HG02571 (cell line): ENCODE data around the gene VWF.
A peak's percentile ranks its signal among the peaks of the same experiment; 100 is the strongest.
"Not testable (repeated sequence)": the region's sequence is repeated elsewhere in the genome, so short reads cannot be mapped to it uniquely, and the experiment has no call there.

Experiments used
- ATAC-seq: cut with Tn5 transposase; IDR thresholded peaks from one replicate; pipeline ENCODE4 v1.9.1; 2021; ENCODE audit warnings: mild to moderate bottlenecking, moderate library complexity; ENCODE audit not compliant: unreplicated experiment

VWF gene

DNA sequence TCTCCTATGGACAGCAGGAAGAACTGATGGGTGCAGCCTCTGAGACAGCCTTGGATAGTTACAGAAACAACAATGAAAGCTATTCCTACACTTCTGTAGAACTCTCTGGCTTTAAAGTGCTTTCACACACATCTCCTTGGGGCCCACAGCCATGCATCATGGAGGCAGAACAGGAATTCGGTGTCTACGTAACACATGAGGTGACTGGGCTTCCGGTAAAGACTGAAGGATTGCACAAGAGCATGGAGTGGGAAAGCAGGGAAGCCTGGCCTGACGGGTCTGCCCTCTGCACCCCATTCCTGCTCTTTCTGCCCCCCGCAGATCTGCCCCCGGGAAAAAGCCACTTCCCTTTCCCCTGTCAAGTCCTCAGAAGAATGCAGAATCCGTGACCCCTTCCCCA, 82.6 kb downstream of the VWF start:
- no peak for ATAC-seq

DNA sequence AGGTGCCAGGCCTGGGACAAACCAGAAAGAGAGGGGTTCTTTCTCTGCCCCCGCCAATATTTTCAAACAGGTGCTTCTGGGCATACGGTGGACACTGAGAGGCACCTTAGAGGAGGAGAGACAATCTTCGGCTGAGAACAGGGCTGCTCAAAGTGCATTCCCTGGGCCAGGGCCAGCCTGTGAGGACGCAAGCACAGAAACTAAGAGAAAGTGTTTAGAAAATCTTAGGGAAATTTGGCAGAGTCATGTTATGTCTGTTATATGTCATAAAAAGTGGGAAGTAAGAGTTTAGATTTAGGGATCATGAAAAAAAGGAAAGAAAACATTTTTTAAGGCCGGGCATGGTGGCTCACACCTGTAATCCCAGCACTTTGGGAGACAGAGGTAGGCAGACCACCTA, 83.7 kb downstream of the VWF start:
- no peak for ATAC-seq

DNA sequence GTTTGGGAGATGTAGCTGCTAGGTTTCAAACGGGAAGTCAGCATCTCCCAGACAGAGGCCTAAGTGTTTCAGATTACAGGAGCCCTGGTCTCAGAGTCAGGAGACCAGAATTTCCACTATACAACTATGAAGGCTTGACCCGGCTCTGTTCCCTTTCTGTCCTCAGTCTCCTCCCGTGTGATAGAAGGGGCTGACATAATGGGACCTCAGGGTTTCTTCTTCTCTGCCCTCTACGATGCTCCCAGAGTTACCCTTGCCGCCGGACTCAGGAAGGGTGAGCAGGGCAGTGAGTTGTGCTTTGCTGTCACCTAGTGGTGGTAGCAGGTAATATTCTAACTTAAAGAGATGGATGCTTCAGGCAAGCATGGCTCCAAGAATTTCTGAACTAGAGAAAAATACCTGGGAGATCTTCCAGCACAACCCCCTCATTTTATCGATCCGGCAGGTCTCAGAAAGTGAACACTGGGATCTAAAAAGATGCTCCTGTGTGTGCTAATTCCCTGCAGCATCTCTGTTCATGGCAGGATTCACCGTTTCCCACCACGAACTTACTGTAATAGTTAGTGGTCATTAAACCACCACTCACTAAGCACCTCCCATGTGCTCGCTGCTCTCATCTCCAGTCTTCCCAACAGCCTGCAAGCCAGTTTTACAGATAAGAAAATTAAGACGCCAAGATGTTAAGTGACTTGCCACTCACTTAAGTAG, 84.4 kb downstream of the VWF start:
- no peak for ATAC-seq

DNA sequence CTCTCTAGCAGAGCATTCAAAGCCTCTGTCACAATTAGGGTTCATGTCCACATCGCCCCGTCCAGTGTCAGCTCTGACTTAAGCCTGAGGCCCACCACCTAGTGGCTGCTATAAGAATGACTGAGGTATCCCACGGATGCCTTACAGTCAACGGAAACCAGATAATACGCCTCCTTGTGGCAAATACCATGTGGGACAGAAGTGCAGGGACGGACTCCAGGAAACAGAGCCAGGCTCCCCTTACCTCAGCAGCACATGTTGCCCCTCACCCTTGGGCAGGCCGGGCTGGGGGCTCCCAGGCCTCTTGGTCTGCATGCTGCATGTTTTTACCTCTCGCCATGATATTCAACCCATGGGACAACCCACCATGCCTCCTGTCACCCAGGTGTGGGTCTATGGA, 86.3 kb downstream of the VWF start:
- peak; percentile 60 for ATAC-seq

DNA sequence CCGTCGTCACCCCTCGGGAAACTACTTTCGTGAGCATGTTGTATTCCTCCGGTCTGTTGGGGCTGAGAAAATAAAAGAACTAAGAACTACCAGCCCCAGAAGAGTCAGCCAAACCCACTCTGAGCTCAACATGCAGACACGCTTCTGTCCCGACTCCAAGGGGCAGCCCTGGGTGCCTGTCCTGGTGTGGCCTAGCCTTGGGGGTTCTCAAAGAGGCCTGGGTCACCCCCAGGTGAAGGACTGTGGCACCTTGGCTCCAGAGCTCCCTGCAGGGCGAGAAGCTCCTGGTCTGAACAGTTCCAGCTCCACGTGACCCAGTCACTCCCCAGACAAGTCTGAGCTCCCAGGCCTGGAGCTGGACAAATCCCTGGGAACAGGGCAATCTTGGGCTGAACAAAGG, 87.0 kb downstream of the VWF start:
- no peak for ATAC-seq

DNA sequence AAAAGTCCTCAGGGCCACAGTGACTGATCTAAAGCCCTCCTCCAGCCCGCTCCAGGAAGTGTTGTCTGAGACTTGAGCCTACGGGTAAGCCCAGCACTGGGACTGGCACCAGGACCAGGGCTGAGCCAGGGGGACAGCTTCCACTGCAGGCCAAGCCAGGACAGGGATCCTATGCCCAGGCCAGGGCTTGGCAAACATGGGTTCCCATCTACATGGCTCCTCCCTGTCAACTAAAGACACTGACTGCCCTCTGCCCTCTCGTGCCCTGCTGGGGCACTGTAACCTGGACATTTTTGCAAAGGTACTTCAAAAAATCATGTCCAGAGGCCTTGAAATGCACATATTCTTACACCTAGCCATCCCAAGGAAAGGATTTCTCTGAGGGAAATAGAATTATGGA, 88.0 kb downstream of the VWF start:
- no peak for ATAC-seq

DNA sequence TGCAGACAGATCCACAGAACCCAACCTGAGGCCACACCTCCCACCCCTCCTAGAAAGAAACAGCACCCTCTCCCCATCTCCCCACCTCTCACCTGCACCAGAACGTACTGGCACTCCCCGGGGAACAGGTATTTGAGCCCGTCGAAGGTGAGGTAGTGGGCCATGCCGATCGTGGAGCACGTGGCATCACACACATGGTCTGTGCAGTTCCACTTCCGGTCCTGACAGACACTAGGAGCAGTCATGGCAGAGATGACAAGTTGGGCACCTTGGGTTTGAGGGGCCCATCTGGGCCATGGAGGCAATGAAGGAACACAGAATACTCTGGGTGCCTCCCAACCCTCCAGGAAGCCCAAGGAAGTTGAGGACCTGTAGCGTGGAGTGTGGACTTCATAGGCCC, 89.9 kb downstream of the VWF start:
- no peak for ATAC-seq

DNA sequence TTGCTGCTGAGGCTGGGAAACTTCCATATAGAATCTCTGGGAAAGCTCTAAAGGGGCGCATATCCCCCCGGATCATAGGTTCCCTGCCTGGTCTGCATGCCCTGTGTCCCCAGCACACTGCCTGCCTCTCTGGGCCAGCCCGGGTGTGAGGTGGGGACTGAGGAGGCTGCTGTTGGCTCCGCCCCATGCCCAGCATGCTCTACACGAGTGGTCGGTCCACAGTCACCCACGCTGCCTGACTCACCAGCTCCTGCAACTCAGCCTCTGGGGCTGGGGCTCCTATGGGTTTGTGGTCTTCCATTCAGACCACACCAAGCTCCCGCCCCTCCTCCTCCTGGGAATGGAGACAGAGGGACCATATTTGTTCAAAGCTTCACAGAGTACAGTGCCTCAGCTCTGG, 90.9 kb downstream of the VWF start:
- no peak for ATAC-seq

DNA sequence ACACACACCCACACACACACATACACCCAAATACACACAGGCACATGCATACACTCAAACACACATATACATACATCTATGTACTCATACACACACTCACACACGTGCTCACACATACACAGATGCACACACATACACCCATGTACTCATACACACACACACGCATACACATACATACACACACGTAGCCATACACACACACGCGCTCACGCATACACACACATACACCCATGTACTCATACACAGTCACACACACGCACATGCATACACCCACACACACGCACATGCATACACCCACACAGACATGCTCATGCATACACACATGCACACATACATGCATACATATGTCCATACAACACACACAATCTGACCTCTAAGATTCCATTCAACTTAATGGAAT, 91.7 kb downstream of the VWF start:
- ATAC-seq: no peak

DNA sequence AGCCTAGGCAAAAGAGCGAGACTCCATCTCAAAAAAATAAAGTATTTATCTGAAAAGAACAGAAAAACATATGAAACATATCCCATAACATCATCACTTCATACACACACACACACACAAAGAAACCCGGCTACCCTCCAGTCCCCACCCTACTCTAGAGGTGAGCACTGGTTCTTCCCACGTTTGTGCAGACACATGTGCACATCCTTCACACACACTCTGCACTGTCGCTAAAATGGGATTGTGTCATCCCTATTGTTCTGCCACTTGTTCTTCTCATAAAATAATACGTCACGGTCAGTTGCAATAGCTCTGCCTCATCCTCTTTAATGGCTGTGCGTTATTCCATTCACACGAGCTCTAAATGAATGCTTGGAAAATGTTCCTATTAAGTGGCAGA, 93.5 kb downstream of the VWF start:
- ATAC-seq: no peak

DNA sequence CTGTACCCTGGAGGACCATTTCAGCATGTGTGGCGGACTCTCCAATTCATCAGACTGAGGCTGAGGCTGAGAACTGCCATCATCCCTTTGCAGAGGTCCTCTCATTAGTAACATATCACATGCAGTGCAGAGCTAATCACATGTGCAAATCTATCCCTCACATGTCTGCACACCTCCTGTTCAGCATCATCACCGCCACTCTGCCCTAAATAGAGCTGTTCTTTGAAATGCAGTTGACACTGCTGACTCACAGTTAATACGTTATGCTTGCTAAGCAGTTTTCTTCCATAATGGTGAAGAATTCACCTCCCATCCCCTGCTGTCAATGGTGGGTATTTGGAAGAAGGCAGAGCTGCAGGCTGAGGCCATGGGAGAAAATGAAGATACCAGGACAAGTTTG, 94.4 kb downstream of the VWF start:
- no peak for ATAC-seq

DNA sequence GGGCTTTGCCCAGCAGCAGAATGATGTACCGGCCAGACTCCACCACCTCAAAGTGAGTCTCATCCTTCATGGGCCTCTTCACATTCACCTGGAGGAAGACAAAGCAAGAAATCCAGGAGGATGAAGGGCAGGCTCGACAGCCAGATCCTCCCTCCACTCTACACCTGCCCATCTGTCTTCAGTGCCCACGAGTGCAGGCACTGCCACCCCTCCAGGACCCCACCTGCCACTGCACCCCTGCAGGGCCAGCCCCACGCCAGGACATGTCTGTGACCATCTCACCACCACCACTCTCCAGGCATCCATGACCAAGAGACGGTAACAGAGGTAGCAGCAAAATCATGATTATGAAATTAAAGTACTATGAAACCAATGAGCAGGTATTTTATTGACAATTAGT, 95.1 kb downstream of the VWF start:
- ATAC-seq: no peak

DNA sequence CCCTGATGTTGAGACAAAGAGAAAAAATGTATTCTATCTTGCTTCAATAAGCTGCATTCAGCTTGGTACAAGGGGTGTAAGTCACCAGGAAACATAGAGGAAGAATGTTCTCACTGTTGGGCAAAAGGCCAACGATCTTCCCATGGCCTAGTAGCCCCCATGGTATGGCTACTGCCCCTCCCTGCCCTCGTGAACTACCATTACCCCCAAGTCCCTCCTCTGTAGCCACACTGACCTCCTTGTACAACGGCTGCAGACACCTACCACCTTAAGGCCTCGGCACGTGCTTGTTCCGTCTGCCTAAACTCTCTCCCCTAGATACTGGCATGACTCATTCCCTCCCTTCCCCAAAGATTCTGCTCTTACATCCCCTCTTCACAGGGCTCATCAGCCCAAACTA, 97.5 kb downstream of the VWF start:
- no peak for ATAC-seq

DNA sequence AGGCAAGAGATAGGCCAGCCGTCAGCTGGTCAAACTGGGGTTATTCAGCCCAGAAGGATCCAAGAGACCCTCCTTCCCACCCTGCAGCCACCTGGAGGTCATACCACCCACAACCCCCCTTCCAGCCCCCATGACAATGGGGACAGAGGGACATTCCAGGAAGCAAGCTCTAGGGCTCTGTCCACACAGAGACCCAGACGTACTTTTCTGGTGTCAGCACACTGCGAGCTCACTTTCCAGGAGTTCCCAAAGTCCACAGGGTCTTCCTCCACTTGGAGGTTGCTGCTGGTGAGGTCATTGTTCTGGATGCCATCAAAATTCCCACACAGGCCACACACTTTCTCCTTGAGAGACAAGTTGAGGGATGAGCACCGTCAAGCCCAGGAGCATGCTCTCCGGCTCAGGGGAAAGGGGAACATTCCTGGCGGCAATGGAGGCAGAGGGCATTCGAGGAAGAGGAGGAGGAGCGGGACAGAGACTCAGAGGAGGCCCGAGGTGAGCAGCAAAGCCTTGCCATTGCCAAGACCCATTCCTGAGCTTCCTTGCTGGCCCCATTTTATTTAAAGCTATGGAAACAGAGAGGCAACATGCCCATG, 98.7 kb downstream of the VWF start:
- not testable (repeated sequence) for ATAC-seq

DNA sequence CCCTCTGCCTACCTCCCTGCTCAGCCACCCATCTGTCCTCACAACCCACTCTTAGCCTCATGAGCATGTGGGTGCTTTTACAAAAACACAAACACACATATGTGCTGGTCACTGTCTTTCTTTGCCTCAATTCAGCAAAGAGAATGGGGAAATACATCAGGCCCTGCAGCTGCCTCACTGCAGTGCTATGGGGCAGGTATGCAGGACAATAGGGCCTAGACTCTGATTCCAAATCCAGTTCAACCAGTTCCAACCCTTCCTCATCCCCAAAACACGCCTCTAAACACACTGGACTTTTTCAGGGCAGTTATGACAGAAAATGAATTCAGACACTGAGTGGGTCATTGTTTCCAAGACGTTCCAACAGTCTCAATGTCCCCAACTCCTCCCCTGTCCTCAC, 100.4 kb downstream of the VWF start:
- ATAC-seq: not testable (repeated sequence)

DNA sequence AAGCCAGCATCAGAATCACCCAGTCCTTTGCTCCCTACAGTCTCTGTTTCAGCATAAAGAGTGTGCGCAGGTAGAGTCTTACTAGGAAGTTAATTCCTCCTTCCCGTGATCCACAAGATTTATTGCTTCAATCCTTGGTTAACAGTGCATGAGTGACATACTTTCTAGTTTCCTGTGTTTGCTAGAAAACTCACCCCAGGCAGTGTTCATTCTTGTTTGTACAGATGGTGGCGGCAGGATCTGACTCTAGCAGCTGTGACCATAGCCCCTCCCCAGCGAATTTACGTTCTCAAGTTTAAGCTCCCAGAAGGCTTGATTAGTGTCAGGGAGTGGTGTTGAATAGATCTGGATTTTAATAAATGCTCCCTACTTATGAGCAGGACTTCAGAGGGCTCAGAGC, 103.5 kb downstream of the VWF start:
- ATAC-seq: no peak

DNA sequence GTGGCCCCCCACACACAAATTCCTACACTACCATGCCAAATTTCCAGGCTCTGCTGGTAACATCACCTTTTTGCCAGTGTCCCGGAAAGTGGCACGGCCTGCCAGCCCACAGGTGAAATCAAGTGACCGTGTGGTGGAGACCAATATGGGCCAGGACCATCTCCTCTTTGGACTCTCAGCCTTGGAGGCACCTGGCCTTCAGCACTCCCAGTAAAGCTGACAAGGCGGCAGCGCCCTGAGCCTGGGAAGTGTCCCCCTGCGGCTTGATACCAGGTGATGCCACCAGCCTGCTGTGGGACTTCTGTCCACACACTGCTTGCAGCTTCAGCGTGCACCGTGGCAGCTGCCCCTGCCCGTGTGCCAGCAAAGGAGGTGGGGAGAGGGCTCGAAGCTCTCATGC, 104.0 kb downstream of the VWF start:
- not testable (repeated sequence) for ATAC-seq

DNA sequence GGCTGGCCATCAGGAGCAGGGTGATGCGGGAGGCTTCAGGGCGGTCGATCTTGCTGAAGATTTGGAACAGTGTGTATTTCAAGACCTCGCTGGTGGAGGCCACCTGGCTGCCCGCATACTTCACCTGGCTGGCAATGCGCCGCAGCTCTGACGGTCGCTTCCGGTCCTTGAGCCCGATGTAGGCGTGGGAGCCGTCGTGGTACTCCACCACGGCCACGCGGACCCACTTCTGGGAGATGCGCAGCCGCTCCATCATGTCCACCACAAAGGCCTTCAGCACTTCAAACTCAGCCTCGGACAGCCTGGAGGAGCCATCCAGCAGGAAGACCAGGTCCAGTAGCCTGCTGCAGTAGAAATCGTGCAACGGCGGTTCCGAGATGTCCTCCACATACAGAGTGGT, 105.2 kb downstream of the VWF start:
- ATAC-seq: not testable (repeated sequence)

DNA sequence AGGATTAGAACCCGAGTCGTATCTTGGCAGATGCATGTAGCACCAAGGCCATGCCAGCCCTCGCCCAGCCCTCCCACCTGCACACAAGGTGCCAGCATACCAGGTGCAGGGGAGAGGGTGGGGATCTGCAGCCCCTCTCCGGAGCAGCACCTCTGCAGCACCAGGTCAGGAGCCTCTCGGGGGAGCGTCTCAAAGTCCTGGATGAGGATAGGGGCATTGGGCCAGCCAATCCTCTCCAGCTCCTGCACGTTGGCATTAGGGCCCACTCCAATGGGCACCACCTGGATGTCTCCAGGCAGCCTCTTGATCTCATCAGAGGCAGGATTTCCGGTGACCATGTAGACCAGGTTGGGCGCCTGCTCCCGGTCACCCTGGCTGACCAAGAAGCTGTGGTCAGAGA, 106.2 kb downstream of the VWF start:
- ATAC-seq: no peak

DNA sequence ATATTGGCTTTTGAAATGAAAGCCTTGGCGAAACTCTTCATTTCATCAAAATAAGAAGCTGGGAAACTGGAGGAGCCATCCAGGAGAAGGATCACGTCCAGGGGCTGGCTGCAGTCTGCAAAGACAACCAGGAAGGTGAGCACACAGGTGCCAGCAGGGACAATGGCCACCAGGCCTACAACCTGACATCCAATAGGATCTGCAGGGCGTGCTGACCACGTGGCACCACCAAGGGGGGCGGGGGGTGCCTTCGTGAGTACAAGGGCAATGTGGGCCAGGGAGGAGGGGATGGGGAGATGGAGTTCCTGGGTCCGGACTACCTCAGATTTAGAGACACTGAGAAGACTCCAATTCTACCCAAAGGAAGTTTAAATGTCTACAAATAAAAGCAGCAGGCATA, 107.7 kb downstream of the VWF start:
- no peak for ATAC-seq

DNA sequence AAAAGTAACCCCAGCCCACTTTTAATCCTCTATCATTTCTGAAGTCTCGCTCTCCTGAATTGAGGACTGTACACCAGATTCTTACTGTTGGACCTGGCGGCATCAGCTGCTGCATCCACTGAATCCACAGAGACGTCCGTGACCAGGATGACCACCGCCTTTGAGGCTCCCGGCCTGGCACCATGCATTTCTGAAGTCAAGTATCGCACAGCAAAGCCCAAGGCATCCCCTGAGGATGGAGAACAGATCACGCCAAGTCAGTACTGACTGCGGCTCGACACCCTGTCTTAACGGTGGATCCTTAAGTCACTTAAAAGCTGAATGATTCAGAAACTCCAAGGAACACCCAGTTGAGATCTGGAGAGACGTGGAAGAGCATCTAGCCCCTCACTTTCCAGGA, 108.5 kb downstream of the VWF start:
- not testable (repeated sequence) for ATAC-seq

DNA sequence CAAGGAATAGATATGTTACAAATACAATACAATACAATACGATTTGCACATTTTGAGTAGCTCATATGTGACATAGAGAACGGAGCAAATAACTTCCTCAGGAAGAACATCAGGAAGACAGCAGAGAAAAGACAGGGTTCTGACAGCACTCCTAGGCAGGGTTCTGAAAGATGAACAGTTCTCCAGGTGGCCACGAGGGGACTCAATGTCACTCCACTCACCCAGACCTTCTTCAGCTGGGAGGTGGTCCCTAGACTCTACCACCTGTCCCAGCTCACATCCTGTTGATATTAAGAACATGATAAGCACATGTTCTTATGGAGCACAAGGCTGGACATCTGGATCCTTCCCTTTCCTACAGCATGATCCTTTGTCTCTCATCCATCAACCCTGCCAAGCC, 109.2 kb downstream of the VWF start:
- ATAC-seq: not testable (repeated sequence)
